Psoas muscle (tissue), 8 donors: ENCODE results near the gene PKD1. TPM values are rescaled to one million over a fixed set of nuclear protein-coding genes. Genes with fewer than 3 reads are reported as not detected.

ENCODE experiments used
- ATAC-seq, 4 donors: fragments of 200-7000 bp; cut with Tn5 transposase; one replicate each; pipeline ENCODE4 v1.9.1; 2020; ENCODE audit warnings: moderate library complexity in 3 of 4, mild to moderate bottlenecking in 2 of 4
- DNase-seq, 2 donors: peaks; one replicate each; pipeline ENCODE4 v3.0.0-alpha.2; 2020
- H3K27ac ChIP-seq: fragments of 200-600 bp; one replicate; pipeline ENCODE4 v1.8.0; 2022
- H3K27me3 ChIP-seq, 3 donors: fragments of 200-600 bp in 1 of 3; one replicate each; pipeline versions ENCODE4 v1.6.1 to v1.8.0; 2013 to 2022; ENCODE audit warnings: low read length in 2 of 3, mild to moderate bottlenecking in 2 of 3, moderate library complexity in 1 of 3; ENCODE audit not compliant: insufficient read depth in 3 of 3
- H3K36me3 ChIP-seq, 2 donors: fragments of 200-600 bp in 1 of 2; one replicate each; pipeline versions ENCODE4 v1.6.1 to v1.8.0; 2013 to 2022; ENCODE audit warnings: low read depth in 1 of 2, mild to moderate bottlenecking in 1 of 2, moderate library complexity in 1 of 2; ENCODE audit not compliant: insufficient read depth in 1 of 2
- H3K4me1 ChIP-seq: fragments of 200-600 bp; one replicate; pipeline ENCODE4 v1.8.0; 2022
- H3K4me3 ChIP-seq: fragments of 200-600 bp; one replicate; pipeline ENCODE4 v1.8.0; 2022; ENCODE audit warnings: mild to moderate bottlenecking
- H3K9me3 ChIP-seq: fragments of 200-600 bp; one replicate; pipeline ENCODE4 v1.8.0; 2022
- CTCF ChIP-seq: fragments of 200-600 bp; IDR thresholded peaks from one replicate; pipeline ENCODE4 v1.8.0; 2022; ENCODE audit warnings: antibody characterized with exemption
- WGBS, 3 donors: extraction: QIAGEN DNeasy Blood & Tissue Kit; methylation state at CpG; one replicate each; pipeline versions ENCODE4 v1.1.6 to v1.1.7; 2013; 5-methylcytosine and 5-hydroxymethylcytosine counted together
- intact Hi-C, 2 donors: fragments of 100-400 bp; cut with DNase I; formaldehyde crosslinking; loops; one replicate each; pipeline versions ENCODE4 v1.11.0 to v1.14.2; 2022
- polyA plus RNA-seq, 3 donors: library from polyadenylated mRNA; stranded (reverse); fragments of 200-250 nt; gene quantifications; one replicate each; pipeline ENCODE4 v1.2.3, GENCODE V29; 2013
- total RNA-seq, 4 donors: library from RNA; stranded (reverse); fragmentation: NEBNext Ultra II Directional in 2 of 4; extraction: Animal tissue kit (Norgen Biotek cat#: 25700) in 2 of 4; gene quantifications; one replicate each; pipeline versions ENCODE4 v1.2.1 to v1.2.4, GENCODE V29; 2021 to 2023
- donor health status: healthy with polysubstance abuse.
- donor health status: DM: no; HTN: no; CAD: no; lungs with moderate emphysema.
- donor health status: Bipolar disorder and iron deficiency.
- donor health status: healthy.
- donor health status: DM: yes; HTN: yes; CAD: no.
- donor health status: DM: no; HTN: no; CAD: no.
- donor health status: DM: no; HTN: no; CAD: no.
- donor health status: DM: yes; HTN: yes; CAD: no.

The PKD1 gene
- total and polyA plus RNA-seq, 7 donors, result 33.9 to 123 (median 74.1) TPM

GRCh38 chr16:2096853-2097595 is 38.7 kb downstream of the PKD1 start:
- Histone ChIP-seq H3K4me1 (no peaks in the 10 kb centered on the region), H3K27me3 (no peaks in the 10 kb centered on the region), H3K4me3 (no peak overlapping the region), H3K36me3 (peaks cover 8 to 93% of the 10 kb centered on the region in 2 donors), H3K9me3 (no peaks in the 10 kb centered on the region), H3K27ac (no peak overlapping the region)
- TF ChIP-seq CTCF, result no peak
- peak in 3 of 4 donors; percentile 14 to 37 (median 32) for ATAC-seq
- 63 to 77% (median 72%) methylated on average over 21 to 25 of the region's 25 CpGs for WGBS, 3 donors
- intact Hi-C loops, result no loop called here
- DNase-seq, result no peak

DNA sequence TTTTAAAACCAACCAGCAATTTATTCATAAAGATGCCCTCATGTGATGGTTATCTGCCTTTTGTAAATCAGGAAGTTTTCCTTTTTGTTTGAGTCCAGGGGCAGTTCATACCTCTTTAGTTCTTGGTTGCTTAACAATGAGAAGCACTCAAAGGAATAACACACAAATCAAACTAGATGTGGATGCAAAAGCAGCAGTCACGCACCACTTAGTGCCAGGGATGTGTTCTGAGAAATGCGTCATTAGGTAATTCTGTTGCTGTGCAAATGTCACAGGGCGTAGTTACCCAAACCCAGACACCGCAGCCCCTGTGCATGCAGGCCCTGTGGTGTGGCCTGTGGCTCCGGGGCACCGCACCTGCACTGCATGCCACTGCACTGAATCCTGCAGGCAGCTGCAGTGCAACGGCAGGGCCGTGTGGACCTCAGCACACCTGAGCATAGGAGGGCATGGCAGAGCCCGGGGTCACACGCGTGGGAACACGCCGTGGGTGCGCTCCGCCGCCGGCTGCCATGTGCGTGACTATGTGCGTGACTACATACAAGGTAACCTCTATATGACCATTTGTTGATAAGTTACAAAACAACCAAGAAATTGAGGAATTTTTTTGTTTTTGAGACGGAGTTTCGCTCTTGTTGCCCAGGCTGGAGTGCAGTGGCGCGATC is 39.6 kb downstream of the PKD1 start:
- ATAC-seq, result no peak
- Histone ChIP-seq H3K36me3 (peaks cover 8 to 90% of the 10 kb centered on the region in 2 donors), H3K4me3 (no peak overlapping the region), H3K27me3 (no peaks in the 10 kb centered on the region), H3K4me1 (no peaks in the 10 kb centered on the region), H3K9me3 (no peaks in the 10 kb centered on the region), H3K27ac (no peak overlapping the region)
- no peak for TF ChIP-seq CTCF
- no peak for DNase-seq
- 94 to 96% (median 95%) methylated on average over 23 of the region's 23 CpGs for WGBS, 3 donors
- intact Hi-C loops, result no loop called here

GRCh38 chr16:2095315-2095853 is 40.3 kb downstream of the PKD1 start:
- Histone ChIP-seq H3K36me3 (peaks cover 8 to 89% of the 10 kb centered on the region in 2 donors), H3K9me3 (no peaks in the 10 kb centered on the region), H3K4me1 (peaks cover 4% of the 10 kb centered on the region), H3K27me3 (no peaks in the 10 kb centered on the region), H3K27ac (no peak overlapping the region), H3K4me3 (no peak overlapping the region)
- intact Hi-C loops, result no loop called here
- DNase-seq (no peak), ATAC-seq (no peak)
- 94 to 95% (median 95%) methylated on average over 26 of the region's 26 CpGs for WGBS, 3 donors
- TF ChIP-seq CTCF, result no peak

GRCh38 chr16:2093793-2094192 is 41.9 kb downstream of the PKD1 start:
- Histone ChIP-seq H3K4me1 (peaks cover 14% of the 10 kb centered on the region), H3K36me3 (peaks cover 8 to 87% of the 10 kb centered on the region in 2 donors), H3K27ac (no peak overlapping the region), H3K4me3 (no peak overlapping the region), H3K9me3 (no peaks in the 10 kb centered on the region), H3K27me3 (no peaks in the 10 kb centered on the region)
- intact Hi-C loops, result no loop called here
- 80 to 83% (median 82%) methylated on average over 11 to 15 of the region's 15 CpGs for WGBS, 3 donors
- ATAC-seq, result no peak
- no peak for TF ChIP-seq CTCF
- DNase-seq, result no peak
